ENCODE data around the gene ELAPOR1.

ELAPOR1 gene

DNA sequence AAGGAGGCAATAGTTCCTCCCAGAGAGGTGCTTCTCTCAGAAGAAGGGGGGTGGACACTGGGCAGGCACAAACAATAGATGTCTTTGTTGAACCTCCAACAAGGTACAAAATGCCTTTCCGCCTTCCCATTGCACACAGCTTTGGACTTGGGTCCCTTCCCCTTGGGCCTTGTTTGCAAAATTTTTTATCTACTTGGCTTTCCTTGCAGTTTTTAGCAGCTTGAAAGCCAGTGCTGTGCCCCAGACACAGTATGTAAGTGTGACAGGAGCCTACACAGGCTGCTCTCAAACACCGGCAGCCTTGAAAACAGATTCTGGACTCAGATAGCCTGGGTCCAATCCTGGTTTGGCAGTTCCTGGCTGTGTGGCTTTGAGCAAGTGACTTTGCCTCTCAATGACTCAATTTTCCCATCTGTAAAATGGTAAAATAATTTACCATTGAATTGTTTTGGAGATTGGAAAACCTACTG is 43.0 kb downstream of the ELAPOR1 start:
- Histone ChIP-seq H3K9me3 (ENCODE audit: low read length) (no peaks in the 10 kb centered on the region), H4K20me1 (ENCODE audit: insufficient read depth, low read length) (no peaks in the 10 kb centered on the region), H3K9me2 (ENCODE audit: low read depth, low read length) (no peaks in the 10 kb centered on the region), H3K4me3 (ENCODE audit: low read depth, low read length, poor library complexity, severe bottlenecking) (no peak overlapping the region), H3K9ac (ENCODE audit: low read length) (no peak overlapping the region), H3K4me1 (ENCODE audit: insufficient read depth, low read length, severe bottlenecking) (peaks cover 69% of the 10 kb centered on the region), H2AFZ (ENCODE audit: low read length) (no peak overlapping the region), H3K36me3 (ENCODE audit: insufficient read depth, low read length) (no peaks in the 10 kb centered on the region), H3K79me2 (ENCODE audit: insufficient read depth, low read length) (no peaks in the 10 kb centered on the region), H3K4me2 (ENCODE audit: low read length) (no peak overlapping the region), H3K27ac (ENCODE audit: low read depth, low read length, poor library complexity, severe bottlenecking) (peak overlapping the region; percentile 44), H3F3A (ENCODE audit: insufficient read depth, low read length) (peaks cover 4% of the 10 kb centered on the region), H3K27me3 (ENCODE audit: insufficient read depth, low read length) (no peaks in the 10 kb centered on the region)
- TF ChIP-seq EZH2 (IDR thresholded peaks at IDR 0.05; ENCODE audit: borderline replicate concordance, low read length) = no peak
- TF ChIP-seq, protein P1, sequence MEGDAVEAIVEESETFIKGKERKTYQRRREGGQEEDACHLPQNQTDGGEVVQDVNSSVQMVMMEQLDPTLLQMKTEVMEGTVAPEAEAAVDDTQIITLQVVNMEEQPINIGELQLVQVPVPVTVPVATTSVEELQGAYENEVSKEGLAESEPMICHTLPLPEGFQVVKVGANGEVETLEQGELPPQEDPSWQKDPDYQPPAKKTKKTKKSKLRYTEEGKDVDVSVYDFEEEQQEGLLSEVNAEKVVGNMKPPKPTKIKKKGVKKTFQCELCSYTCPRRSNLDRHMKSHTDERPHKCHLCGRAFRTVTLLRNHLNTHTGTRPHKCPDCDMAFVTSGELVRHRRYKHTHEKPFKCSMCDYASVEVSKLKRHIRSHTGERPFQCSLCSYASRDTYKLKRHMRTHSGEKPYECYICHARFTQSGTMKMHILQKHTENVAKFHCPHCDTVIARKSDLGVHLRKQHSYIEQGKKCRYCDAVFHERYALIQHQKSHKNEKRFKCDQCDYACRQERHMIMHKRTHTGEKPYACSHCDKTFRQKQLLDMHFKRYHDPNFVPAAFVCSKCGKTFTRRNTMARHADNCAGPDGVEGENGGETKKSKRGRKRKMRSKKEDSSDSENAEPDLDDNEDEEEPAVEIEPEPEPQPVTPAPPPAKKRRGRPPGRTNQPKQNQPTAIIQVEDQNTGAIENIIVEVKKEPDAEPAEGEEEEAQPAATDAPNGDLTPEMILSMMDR (IDR thresholded peaks at IDR 0.05; ENCODE audit: low read length) = no peak

GRCh38 chr1:109158433-109158832 is 44.5 kb downstream of the ELAPOR1 start:
- H3F3A ChIP-seq (ENCODE audit: insufficient read depth, low read length) = no peaks in the 10 kb centered on the region
- no peaks in the 10 kb centered on the region for H3K9me2 ChIP-seq (ENCODE audit: low read depth, low read length)
- H3K27me3 ChIP-seq (ENCODE audit: insufficient read depth, low read length) = no peaks in the 10 kb centered on the region
- TF ChIP-seq, protein P1 (IDR thresholded peaks at IDR 0.05; ENCODE audit: low read length) = no peak
- H3K4me2 ChIP-seq (ENCODE audit: low read length) = no peak overlapping the region; the same call in 1 of the 2 replicates
- H3K36me3 ChIP-seq (ENCODE audit: insufficient read depth, low read length) = no peaks in the 10 kb centered on the region
- H3K27ac ChIP-seq (ENCODE audit: low read depth, low read length, poor library complexity, severe bottlenecking) = peak overlapping the region; percentile 52
- H2AFZ ChIP-seq (ENCODE audit: low read length) = no peak overlapping the region
- no peaks in the 10 kb centered on the region for H3K79me2 ChIP-seq (ENCODE audit: insufficient read depth, low read length)
- H3K9ac ChIP-seq (ENCODE audit: low read length) = no peak overlapping the region
- H3K9me3 ChIP-seq (ENCODE audit: low read length) = no peaks in the 10 kb centered on the region
- peaks cover 69% of the 10 kb centered on the region for H3K4me1 ChIP-seq (ENCODE audit: insufficient read depth, low read length, severe bottlenecking)
- no peak overlapping the region for H3K4me3 ChIP-seq (ENCODE audit: low read depth, low read length, poor library complexity, severe bottlenecking)
- no peaks in the 10 kb centered on the region for H4K20me1 ChIP-seq (ENCODE audit: insufficient read depth, low read length)

- no peaks in the 10 kb centered on the region for H3K9me2 ChIP-seq (ENCODE audit: low read depth, low read length)
- TF ChIP-seq, protein P1 (IDR thresholded peaks at IDR 0.05; ENCODE audit: low read length) = no peak
- no peak for TF ChIP-seq EZH2 (IDR thresholded peaks at IDR 0.05; ENCODE audit: borderline replicate concordance, low read length)
- no peak overlapping the region for H3K4me3 ChIP-seq (ENCODE audit: low read depth, low read length, poor library complexity, severe bottlenecking)
- H4K20me1 ChIP-seq (ENCODE audit: insufficient read depth, low read length) = no peaks in the 10 kb centered on the region
- no peak overlapping the region for H3K9ac ChIP-seq (ENCODE audit: low read length)
- peaks cover 65% of the 10 kb centered on the region for H3K4me1 ChIP-seq (ENCODE audit: insufficient read depth, low read length, severe bottlenecking)
- no peaks in the 10 kb centered on the region for H3K27me3 ChIP-seq (ENCODE audit: insufficient read depth, low read length)
- no peak overlapping the region for H3K4me2 ChIP-seq (ENCODE audit: low read length)
- no peaks in the 10 kb centered on the region for H3K9me3 ChIP-seq (ENCODE audit: low read length)
- no peaks in the 10 kb centered on the region for H3F3A ChIP-seq (ENCODE audit: insufficient read depth, low read length)
- no peaks in the 10 kb centered on the region for H3K36me3 ChIP-seq (ENCODE audit: insufficient read depth, low read length)
- H3K79me2 ChIP-seq (ENCODE audit: insufficient read depth, low read length) = no peaks in the 10 kb centered on the region
- H2AFZ ChIP-seq (ENCODE audit: low read length) = no peak overlapping the region
- H3K27ac ChIP-seq (ENCODE audit: low read depth, low read length, poor library complexity, severe bottlenecking) = peak overlapping the region; percentile 49
Measured at GRCh38 chr1:109159326-109159725, 45.4 kb downstream of the ELAPOR1 start.
